Stimulated activated CD4-positive, alpha-beta T cell treated with anti-CD3 and anti-CD28 coated beads, Interleukin-12 subunit alpha, Interleukin-12 subunit beta, amount 100 ng/mL, for 48 hours (primary cell): ENCODE data around the gene CLTC.
"Not testable (repeated sequence)": the region's sequence is repeated elsewhere in the genome, so short reads cannot be mapped to it uniquely, and the experiment has no call there.

ENCODE experiments used
- DNase-seq, 3 donors: peaks; one replicate each; pipeline ENCODE4 v3.0.0-alpha.2; 2020; ENCODE audit warnings: low read depth in 2 of 3, low spot score in 1 of 3

The CLTC gene

GRCh38 chr17:59633658-59634359 lies 14.1 kb downstream of the CLTC start:
- no peak for DNase-seq

- DNase-seq: no peak
Measured at GRCh38 chr17:59634632-59635541, 15.2 kb downstream of the CLTC start.

- DNase-seq: no peak
Measured at GRCh38 chr17:59637611-59638310, 18.1 kb downstream of the CLTC start.

- DNase-seq: no peak
Measured at GRCh38 chr17:59638553-59638952, 18.9 kb downstream of the CLTC start.

GRCh38 chr17:59641799-59642484 lies 22.2 kb downstream of the CLTC start:
- no peak for DNase-seq

- no peak for DNase-seq
Measured at GRCh38 chr17:59642565-59642964, 22.9 kb downstream of the CLTC start.

GRCh38 chr17:59643159-59644140 lies 23.8 kb downstream of the CLTC start:
- DNase-seq: no peak

GRCh38 chr17:59647288-59647687 lies 27.6 kb downstream of the CLTC start:
- no peak for DNase-seq

- DNase-seq: no peak
Measured at GRCh38 chr17:59649886-59650285, 30.2 kb downstream of the CLTC start.

- DNase-seq: no peak
Measured at GRCh38 chr17:59650642-59651041, 30.9 kb downstream of the CLTC start.

GRCh38 chr17:59651346-59651745 lies 31.7 kb downstream of the CLTC start:
- no peak for DNase-seq

- DNase-seq: no peak
Measured at GRCh38 chr17:59652119-59652518, 32.4 kb downstream of the CLTC start.

GRCh38 chr17:59656624-59657023 lies 36.9 kb downstream of the CLTC start:
- not testable (repeated sequence) for DNase-seq

- no peak for DNase-seq
Measured at GRCh38 chr17:59666235-59666634, 46.5 kb downstream of the CLTC start.

- no peak for DNase-seq
Measured at GRCh38 chr17:59668816-59669215, 49.1 kb downstream of the CLTC start.

GRCh38 chr17:59669411-59669810 lies 49.7 kb downstream of the CLTC start:
- no peak for DNase-seq

- no peak for DNase-seq
Measured at GRCh38 chr17:59669944-59670343, 50.2 kb downstream of the CLTC start.

- no peak for DNase-seq
Measured at GRCh38 chr17:59671386-59671785, 51.7 kb downstream of the CLTC start.

- DNase-seq: no peak
Measured at GRCh38 chr17:59675231-59675630, 55.5 kb downstream of the CLTC start.

GRCh38 chr17:59676716-59677115 lies 57.0 kb downstream of the CLTC start:
- DNase-seq: no peak
